GM18867 (cell line): ENCODE data around the gene CIAO2A.
"Not testable (repeated sequence)": the region's sequence is repeated elsewhere in the genome, so short reads cannot be mapped to it uniquely, and the experiment has no call there.

Source experiments
- ATAC-seq: cut with Tn5 transposase; IDR thresholded peaks from one replicate; pipeline ENCODE4 v1.9.1; 2021; ENCODE audit warnings: mild to moderate bottlenecking, moderate library complexity; ENCODE audit not compliant: unreplicated experiment

The CIAO2A gene

GRCh38 chr15:64072812-64073211 lies 20.8 kb downstream of the CIAO2A start:
- no peak for ATAC-seq

GRCh38 chr15:64071931-64072765 lies 21.5 kb downstream of the CIAO2A start:
- no peak for ATAC-seq

- no peak for ATAC-seq
These were observed 22.4 kb downstream of the CIAO2A start for GRCh38 chr15:64070965-64071851.

- ATAC-seq = no peak
These were observed 23.5 kb downstream of the CIAO2A start for GRCh38 chr15:64070106-64070505.

DNA sequence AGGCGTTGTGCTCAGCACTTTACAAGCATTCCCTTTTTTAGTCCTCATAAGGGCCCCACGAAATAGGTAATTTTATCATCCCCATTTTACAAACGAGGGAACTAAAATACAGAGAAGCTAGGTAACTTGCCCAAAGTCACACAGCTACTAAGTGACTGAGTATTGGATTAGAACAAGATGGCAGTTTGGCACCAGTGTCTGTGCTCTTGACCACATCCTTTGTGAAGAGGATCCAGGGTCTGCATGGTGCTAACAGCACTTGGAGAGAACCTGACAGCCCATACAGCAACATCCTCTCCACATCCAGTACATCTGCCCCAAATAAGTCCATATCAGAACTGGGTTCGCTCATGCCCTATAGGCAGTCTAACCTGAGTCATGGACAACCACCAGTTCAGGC lies 25.5 kb downstream of the CIAO2A start:
- ATAC-seq = no peak

GRCh38 chr15:64067564-64068030 lies 26.0 kb downstream of the CIAO2A start:
- ATAC-seq = no peak

DNA sequence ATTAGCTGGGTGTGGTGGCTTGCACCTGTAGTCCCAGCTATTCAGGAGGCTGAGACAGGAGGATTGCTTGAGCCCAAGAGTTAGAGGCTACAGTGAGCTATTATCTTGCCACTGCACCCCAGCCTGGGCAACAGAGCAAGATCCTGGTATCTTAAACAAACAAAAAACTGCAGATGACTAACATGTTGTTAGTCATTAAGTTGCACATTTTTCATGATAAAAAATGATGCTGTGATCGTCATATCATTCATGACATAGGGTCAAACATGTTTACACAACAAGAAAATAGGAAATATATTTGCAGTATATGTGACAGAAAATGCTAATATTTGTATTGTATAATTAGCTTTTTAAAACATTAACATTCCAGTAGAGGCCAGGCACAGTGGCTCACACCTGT lies 27.2 kb downstream of the CIAO2A start:
- no peak for ATAC-seq

GRCh38 chr15:64060716-64061115 lies 32.9 kb downstream of the CIAO2A start:
- no peak for ATAC-seq

DNA sequence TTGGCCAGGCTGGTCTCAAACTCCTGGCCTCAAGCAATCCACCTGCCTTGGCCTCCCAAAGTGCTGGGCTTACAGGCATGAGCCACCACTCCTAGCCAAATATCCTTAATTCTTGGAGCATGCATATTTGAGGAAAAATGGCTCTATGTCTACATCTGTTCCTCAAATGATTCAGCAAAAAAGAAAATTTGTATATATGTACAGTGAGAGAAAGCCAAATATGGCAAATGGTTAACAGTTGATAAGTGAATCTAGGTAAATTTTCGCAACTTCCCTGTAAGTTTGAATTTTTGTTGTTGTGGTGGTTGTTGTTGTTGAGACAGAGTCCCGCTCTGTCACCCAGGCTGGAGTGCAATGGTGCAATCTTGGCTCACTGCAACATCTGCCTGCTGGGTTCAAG lies 34.5 kb downstream of the CIAO2A start:
- ATAC-seq = not testable (repeated sequence)

GRCh38 chr15:64058279-64058678 lies 35.4 kb downstream of the CIAO2A start:
- ATAC-seq = no peak

DNA sequence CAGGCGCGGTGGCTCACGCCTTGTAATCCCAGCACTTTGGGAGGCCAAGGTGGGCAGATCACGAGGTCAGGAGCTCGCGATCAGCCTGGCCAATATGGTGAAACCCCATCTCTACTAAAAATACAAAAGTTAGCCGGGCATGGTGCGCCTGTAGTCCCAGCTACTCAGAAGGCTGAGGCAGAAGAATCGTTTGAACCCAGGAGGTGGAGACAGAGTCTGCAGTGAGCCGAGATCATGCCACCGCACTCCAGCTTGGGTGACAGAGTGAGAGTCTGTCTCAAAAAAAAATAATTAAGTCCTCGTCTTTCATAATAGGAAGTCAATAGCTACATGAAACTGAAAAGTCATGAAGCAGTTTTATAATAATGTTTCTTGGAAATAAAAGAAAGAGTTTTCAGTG lies 40.0 kb downstream of the CIAO2A start:
- ATAC-seq = not testable (repeated sequence)

DNA sequence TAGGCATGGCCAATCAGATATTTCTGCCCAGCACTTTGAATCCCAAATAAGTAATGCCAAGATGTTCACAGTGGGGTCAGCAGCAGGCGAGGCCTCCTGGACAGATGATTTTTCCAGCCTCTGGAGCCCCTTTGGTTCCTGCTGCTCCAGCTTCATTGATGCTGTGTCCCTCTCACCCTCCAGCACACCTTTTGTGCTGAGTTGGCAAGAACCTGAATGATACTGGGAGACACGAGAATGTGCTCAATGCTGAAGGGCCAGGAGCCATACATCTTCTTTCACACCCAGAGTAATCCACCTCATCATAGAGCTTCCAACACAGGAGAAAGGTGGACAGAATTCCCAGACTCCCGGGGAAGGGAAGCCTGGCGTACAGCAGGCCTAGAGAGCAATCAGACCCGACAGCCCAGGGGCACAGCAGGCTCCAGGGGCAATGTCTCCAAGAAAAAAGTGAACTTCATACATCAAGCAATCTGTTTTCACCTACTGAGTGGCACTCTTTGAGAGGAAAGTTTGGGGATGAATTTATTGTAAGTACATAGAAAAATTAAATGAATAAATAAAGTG lies 40.6 kb downstream of the CIAO2A start:
- ATAC-seq = no peak

DNA sequence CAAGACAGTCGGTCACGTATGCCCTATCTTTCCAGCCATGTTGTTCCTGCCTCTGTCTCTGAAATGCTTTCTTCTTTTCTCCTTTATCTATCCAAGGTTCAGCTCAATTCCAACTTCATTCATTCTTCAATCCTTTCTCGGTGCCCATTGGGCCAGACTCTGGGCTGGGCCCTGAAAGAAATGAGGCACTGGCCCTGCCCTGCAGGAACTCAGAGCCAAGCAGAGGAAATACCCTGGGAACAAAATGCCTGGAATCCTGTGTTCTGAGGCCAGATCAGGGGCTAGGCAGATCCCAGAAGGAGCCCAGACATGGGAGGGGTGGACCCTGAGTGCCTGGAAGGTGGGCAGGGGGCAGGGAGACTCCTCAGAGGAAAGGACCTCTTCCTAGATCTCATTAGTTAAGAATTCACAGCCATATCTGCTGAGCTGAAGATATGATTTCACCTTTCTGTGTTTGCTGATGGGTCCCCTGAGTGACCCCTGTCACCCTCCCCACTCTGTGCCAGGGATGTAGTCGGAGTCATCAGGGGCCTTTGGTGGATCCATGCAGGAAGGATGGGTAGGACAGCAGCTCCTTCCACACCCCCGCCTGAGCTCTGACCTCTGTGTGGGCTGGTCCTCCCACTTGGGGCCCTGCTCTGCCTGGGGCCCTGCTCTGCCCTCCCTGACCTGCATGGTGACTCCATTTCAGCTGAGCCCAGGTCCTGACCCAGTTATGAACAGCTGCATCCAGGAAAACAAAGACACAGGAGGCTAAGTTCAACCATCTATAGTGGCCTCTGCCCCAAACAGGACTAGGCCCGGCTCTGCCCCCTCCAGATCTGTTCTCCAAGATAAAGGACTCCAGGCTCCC lies 42.0 kb downstream of the CIAO2A start:
- no peak for ATAC-seq

DNA sequence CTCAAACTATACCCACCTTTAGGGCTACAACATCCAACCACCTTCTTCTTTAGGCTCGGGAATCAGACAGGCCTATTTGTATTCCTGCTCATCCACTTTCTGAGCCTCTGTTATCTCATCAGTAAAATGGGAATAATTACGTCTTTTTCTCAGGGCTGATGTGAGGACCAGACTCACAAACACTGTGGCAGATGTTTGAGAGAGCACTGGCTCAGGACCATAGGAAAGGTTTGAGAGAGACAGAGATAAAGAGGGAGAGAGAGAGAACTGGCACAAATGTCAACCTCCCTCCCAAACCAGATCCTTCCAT lies 42.6 kb downstream of the CIAO2A start:
- ATAC-seq = no peak

GRCh38 chr15:64050281-64051092 lies 43.2 kb downstream of the CIAO2A start:
- no peak for ATAC-seq

- no peak for ATAC-seq
These were observed 44.7 kb downstream of the CIAO2A start for GRCh38 chr15:64048781-64049460.

DNA sequence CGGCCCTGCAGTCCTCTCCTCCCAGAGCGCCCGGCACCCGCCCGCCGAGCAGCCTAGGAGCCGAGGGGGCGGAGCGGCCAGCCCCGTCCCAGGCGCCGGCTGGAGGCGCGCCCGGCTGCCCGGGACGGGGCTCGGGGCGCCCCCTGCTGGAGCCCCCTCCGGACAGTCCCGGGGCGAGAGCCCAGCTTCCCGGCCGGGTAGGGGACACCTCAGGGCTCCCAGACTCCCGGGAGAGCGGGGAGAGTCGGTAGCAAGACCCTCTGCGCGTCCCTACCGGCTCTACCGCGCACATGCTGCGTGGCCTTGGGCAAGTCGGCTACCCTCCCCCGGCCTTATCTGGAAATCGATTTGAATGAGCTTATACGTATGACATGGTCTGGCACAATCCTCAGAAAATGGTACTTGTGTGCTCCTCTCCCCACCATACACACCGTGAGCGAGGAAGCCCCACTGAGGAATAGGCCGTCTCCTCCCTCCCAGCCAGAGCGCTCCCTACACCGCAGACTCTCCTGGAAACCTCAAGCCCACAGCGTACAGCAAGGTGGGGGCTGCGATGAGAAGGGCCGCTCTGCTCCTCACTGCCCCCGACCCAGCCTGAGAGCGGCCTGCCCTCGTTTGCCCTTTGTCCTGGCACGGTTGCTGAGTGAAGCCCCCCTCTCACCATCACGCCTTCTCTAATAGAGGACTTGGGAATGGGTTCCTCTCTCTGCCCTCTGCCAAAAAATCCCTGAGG lies 47.1 kb downstream of the CIAO2A start, which contains the start of gene DAPK2:
TSS of gene DAPK2 (minus strand) at position 65 of the 733 bp plus-strand sequence. CDS start 6,224 bp downstream, outside the sequence.
- peak; percentile 61 for ATAC-seq

GRCh38 chr15:64045774-64046420 lies 47.7 kb downstream of the CIAO2A start:
- ATAC-seq = peak; percentile 35
